GM13977 (cell line): Measurements from ENCODE around the gene NTNG1.
A peak's percentile ranks its signal among the peaks of the same experiment; 100 is the strongest.

Source experiments
- DNase-seq: peaks from one replicate; pipeline ENCODE4 v3.0.0; 2012; ENCODE audit warnings: low spot score
- in situ Hi-C: fragments of 300-500 bp; cut with MboI; formaldehyde crosslinking; loops from one replicate; pipeline ENCODE4 v1.12.0; 2022; ENCODE audit warnings: low sequenced_read_pairs, low pct_unique_long_range_greater_than_20kb, mixed read lengths, inconsistent platforms; ENCODE audit not compliant: unreplicated experiment
- TF ChIP-seq, protein P1 (sequence below): IDR thresholded peaks from 2 replicates; pipeline ENCODE4 v1.5.1; 2012; ENCODE audit warnings: mild to moderate bottlenecking, control low read depth; ENCODE audit not compliant: insufficient read depth; ENCODE audit errors: extremely low read depth, missing control alignments

Gene NTNG1

DNA sequence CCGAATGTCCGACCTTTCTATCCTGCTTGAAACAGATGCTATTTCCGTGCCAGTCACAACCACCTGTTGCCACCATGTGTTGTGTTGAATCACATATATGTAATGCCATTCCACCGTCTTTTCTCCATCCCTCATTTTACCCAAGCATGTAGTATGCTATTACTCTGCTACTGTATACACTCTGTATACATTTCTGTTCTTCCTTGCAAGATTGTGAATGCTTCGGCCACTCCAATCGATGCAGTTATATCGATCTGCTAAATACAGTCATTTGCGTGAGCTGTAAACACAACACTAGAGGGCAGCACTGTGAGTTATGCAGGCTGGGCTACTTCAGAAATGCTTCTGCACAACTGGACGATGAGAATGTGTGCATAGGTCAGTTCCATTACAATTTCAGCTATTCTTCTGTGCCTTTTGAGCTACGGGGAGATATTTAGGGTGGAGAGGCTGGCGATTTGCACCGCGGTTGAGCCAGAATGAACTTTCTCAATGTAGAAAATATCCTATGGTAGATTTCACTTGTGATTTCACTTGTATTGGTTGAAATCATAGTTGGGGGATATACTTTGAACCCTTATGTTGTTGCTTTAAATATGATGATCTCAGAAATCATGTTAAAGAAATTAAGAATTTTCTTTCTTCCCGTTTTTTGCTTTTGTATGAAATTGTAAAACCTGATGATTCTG, 289.8 kb downstream of the NTNG1 start:
- peak; percentile 4 for DNase-seq
- in situ Hi-C loops = no loop called here

DNA sequence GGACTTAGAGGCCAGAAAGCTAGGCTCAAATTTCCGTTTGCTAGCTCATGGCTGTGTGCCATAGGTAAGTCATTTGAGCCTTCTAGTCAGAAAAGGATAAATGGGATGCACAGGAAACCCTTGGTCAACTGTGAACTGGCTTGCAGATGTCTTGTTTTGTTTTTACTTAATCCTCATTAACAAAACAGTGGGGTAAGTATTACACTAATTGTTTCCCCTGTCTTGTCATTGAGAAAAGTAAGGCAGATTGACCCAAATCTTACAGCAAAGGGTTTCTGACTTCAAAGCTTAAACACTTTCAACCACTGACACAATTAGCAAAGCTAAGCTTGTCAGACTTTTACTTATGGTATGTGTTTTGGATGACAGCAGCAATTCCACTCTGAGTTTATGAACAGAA, 291.3 kb downstream of the NTNG1 start:
- no peak for DNase-seq
- in situ Hi-C loops = no loop called here
- TF ChIP-seq, protein P1, sequence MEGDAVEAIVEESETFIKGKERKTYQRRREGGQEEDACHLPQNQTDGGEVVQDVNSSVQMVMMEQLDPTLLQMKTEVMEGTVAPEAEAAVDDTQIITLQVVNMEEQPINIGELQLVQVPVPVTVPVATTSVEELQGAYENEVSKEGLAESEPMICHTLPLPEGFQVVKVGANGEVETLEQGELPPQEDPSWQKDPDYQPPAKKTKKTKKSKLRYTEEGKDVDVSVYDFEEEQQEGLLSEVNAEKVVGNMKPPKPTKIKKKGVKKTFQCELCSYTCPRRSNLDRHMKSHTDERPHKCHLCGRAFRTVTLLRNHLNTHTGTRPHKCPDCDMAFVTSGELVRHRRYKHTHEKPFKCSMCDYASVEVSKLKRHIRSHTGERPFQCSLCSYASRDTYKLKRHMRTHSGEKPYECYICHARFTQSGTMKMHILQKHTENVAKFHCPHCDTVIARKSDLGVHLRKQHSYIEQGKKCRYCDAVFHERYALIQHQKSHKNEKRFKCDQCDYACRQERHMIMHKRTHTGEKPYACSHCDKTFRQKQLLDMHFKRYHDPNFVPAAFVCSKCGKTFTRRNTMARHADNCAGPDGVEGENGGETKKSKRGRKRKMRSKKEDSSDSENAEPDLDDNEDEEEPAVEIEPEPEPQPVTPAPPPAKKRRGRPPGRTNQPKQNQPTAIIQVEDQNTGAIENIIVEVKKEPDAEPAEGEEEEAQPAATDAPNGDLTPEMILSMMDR = no peak

More for the DNA sequence above, 289.8 kb downstream of the NTNG1 start:
- TF ChIP-seq, protein P1 = peak; percentile 62

DNA sequence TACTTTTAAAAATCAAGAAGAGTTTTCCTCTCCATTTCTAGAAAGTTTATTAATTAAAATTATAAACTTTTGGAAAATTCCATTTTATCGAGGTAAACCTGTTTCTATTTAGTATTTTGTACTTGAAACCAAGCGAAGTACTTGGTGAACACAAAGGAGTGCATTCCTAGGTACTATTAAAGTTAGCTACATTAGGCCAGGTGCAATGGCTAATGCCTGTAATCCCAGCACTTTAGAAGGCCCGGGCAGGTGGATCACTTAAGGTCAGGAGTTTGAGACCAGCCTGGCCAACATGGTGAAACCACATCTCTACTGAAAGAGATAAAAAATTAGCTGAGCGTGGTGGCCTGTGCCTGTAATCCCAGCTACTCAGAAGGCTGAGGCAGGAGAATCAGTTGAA, 292.2 kb downstream of the NTNG1 start:
- in situ Hi-C loops = no loop called here
- DNase-seq = no peak
- TF ChIP-seq, protein P1 = no peak

DNA sequence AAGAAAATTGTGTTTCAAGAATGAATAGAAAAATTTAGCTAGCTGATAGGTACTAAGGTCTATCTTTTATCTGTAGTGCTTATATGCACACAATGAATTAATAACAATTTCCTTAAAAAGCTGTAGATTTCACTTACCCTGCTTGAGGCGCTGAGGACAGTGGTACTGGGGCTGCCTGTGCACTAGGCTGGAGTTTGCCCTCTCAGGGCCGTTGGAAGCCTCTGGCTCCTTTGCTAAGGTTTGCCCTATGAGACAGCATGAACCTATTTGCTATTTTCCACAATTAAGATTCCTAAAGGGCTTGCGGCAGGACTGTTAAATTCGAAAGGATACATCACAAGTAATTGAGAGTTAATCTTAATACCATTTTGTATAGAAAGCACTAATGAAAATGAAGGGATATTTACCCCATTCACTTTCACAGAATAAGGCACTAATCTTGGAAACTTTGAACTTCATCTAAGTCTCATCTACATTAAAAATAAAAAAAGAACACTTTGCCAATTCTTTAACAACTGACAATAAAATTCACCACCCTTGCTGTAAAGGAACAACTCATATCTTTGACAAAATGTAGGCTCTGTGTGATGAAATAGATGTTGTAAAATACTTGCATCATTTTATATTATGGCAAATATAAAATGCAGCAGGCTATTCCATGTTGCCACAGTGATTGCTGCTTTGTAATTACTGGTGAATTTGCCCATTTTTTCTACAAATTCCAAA, 293.0 kb downstream of the NTNG1 start:
- in situ Hi-C loops = no loop called here
- TF ChIP-seq, protein P1 = no peak
- DNase-seq = no peak

DNA sequence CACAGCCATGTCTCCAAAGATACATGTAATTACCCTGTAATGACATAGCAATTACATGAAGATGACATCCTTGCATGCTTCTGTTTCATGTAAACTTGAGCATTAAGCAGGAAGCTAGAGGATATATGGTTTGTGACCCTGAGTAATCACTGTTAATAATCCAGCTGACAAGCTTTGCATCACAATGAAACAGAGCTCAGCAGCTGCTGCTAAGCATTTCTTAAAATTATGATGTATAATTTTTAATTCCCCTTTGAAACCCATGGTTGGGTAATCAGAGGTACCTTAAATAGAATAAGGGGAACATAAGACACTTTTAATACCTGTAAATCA, 293.5 kb downstream of the NTNG1 start:
- TF ChIP-seq, protein P1 = no peak
- DNase-seq = no peak
- in situ Hi-C loops = no loop called here

DNA sequence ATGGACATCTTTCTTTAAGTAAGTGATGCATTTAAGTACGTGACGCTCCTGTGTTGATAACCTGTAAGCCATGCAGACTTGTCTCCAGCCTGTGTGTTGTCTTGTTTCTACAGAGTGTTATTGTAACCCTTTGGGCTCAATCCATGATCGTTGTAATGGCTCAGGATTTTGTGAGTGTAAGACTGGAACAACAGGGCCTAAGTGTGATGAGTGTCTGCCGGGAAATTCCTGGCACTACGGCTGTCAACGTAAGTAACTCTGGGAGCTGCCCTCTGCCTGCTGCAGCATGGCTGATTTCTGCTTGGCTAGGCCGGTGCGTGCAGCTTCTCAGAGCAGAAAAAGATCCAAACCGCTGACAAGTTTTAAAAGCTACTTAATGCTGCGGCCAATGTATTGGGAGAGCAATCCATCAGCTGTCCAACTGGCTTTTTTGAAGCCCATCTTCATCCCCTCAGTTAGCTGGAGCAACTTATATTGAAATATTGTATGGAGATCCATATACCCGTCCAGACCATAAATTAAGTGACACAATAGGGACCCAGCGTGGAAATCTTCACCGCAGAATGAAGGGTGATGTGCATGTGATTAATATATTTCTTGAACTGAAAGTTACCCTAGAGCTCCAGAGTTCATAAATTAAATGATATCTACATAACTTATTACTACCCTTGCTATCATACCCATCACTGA, 295.9 kb downstream of the NTNG1 start:
- TF ChIP-seq, protein P1 = no peak
- no peak for DNase-seq
- in situ Hi-C loops = no loop called here
